HEK293 (cell line): ENCODE measurements around the gene BLOC1S1.
A peak's percentile ranks its signal among the peaks of the same experiment; 100 is the strongest.
"Not testable (repeated sequence)": the region's sequence is repeated elsewhere in the genome, so short reads cannot be mapped to it uniquely, and the experiment has no call there.

Experiments used
- CTCF ChIA-PET: fragments of 350-600 bp; formaldehyde crosslinking; extraction: SDS; loops from one replicate; lab custom pipeline; 2021; ENCODE audit warnings: antibody characterized with exemption; lab: Yijun Ruan, JAX
- POLR2A ChIA-PET: fragments of 300-600 bp; formaldehyde crosslinking; extraction: SDS; loops from one replicate; lab custom pipeline; 2020; ENCODE audit warnings: antibody characterized with exemption, inconsistent platforms; lab: Yijun Ruan, JAX
- H3K27ac ChIP-seq: fragments of 200-500 bp; sonication (Bioruptor generic); 2 replicates; pipeline ENCODE4 v1.5.1; 2014; ENCODE audit warnings: low read depth, low read length, control low read depth, inconsistent platforms; ENCODE audit errors: extremely low read depth
- H3K36me3 ChIP-seq, 2 experiments: fragments of 200-500 bp in 1 of 2; sonication (Bioruptor generic) in 1 of 2; 1 replicate in 1 of 2; 2 replicates in 1 of 2; pipeline ENCODE4 v1.5.1; 2014 to 2017; ENCODE audit warnings: inconsistent platforms in 2 of 2, low read length in 2 of 2; ENCODE audit not compliant: control insufficient read depth in 2 of 2, insufficient read depth in 1 of 2
- H3K4me1 ChIP-seq: fragments of 200-500 bp; sonication (Bioruptor generic); 2 replicates; pipeline ENCODE4 v1.5.1; 2014; ENCODE audit warnings: mild to moderate bottlenecking, low read length, inconsistent platforms; ENCODE audit not compliant: control insufficient read depth, insufficient read depth
- H3K4me3 ChIP-seq: 2 replicates; pipeline ENCODE4 v1.5.1; 2011; ENCODE audit warnings: low read depth, mild to moderate bottlenecking, control low read depth, low read length, moderate library complexity
- H3K9me3 ChIP-seq: fragments of 200-500 bp; sonication (Bioruptor generic); 2 replicates; pipeline ENCODE4 v1.5.1; 2014; ENCODE audit warnings: low read depth, low read length, inconsistent platforms; ENCODE audit not compliant: control insufficient read depth, insufficient read depth
- ATF2 ChIP-seq: fragments of 450-650 bp; formaldehyde crosslinking; IDR thresholded peaks from 2 replicates; pipeline ENCODE4 v1.5.1; 2016; ENCODE audit warnings: missing biosample characterization, missing genetic modification characterization, low read depth
- GLIS1 ChIP-seq: fragments of 450-650 bp; formaldehyde crosslinking; IDR thresholded peaks from 2 replicates; pipeline ENCODE4 v1.5.1; 2016; ENCODE audit warnings: missing biosample characterization, missing genetic modification characterization
- INSM2 ChIP-seq: fragments of 450-650 bp; formaldehyde crosslinking; IDR thresholded peaks from 2 replicates; pipeline ENCODE4 v1.5.1; 2016; ENCODE audit warnings: missing biosample characterization, missing genetic modification characterization
- KLF9 ChIP-seq: fragments of 450-650 bp; formaldehyde crosslinking; IDR thresholded peaks from 2 replicates; pipeline ENCODE4 v1.5.1; 2016; ENCODE audit warnings: missing biosample characterization, missing genetic modification characterization, low read depth
- ZBTB7A ChIP-seq: fragments of 450-650 bp; formaldehyde crosslinking; IDR thresholded peaks from 2 replicates; pipeline ENCODE4 v1.5.1; 2016; ENCODE audit warnings: low read depth, missing biosample characterization, missing genetic modification characterization
- ZNF211 ChIP-seq: fragments of 450-650 bp; formaldehyde crosslinking; IDR thresholded peaks from 2 replicates; pipeline ENCODE4 v1.5.1; 2016; ENCODE audit warnings: low read depth, missing biosample characterization, missing genetic modification characterization
- ZNF280D ChIP-seq: fragments of 450-650 bp; formaldehyde crosslinking; IDR thresholded peaks from 2 replicates; pipeline ENCODE4 v1.5.1; 2016; ENCODE audit warnings: missing biosample characterization, missing genetic modification characterization
- ZNF514 ChIP-seq: fragments of 450-650 bp; formaldehyde crosslinking; IDR thresholded peaks from 2 replicates; pipeline ENCODE4 v1.5.1; 2016; ENCODE audit warnings: missing biosample characterization, missing genetic modification characterization
- ZNF623 ChIP-seq: fragments of 450-650 bp; formaldehyde crosslinking; IDR thresholded peaks from 2 replicates; pipeline ENCODE4 v1.5.1; 2016; ENCODE audit warnings: missing biosample characterization, missing genetic modification characterization
- ZNF664 ChIP-seq: fragments of 450-650 bp; formaldehyde crosslinking; IDR thresholded peaks from 2 replicates; pipeline ENCODE4 v1.5.1; 2016; ENCODE audit warnings: missing biosample characterization, missing genetic modification characterization
- ZNF776 ChIP-seq: fragments of 450-650 bp; formaldehyde crosslinking; IDR thresholded peaks from 2 replicates; pipeline ENCODE4 v1.5.0; 2017; ENCODE audit warnings: missing biosample characterization, missing genetic modification characterization, borderline replicate concordance

BLOC1S1 gene

GRCh38 chr12:55758575-55758974 is 42.7 kb downstream of the BLOC1S1 start:
- POLR2A ChIA-PET, H3K27ac ChIP-seq, H3K9me3 ChIP-seq, H3K4me1 ChIP-seq, H3K4me3 ChIP-seq: not testable (repeated sequence)
- H3K36me3 ChIP-seq: peaks cover 43 to 88% of the 10 kb centered on the region in 2 experiments
- CTCF ChIA-PET: interaction anchor here (1.5 kb wide), 1 partner anchor 20 kb away, joined by 3 read pairs; no protein-coding TSS in a partner anchor
- peak; percentile 87 for TF ChIP-seq ZNF776 (tag by site-specific recombination)
- TF ChIP-seq ZNF280D: peak; percentile 59; the same call in 1 of the 2 replicates

- H3K36me3 ChIP-seq: peaks cover 47 to 79% of the 10 kb centered on the region in 2 experiments
- TF ChIP-seq ZNF623 (tag by site-specific recombination) (no peak), ZNF664 (tag by site-specific recombination) (peak; percentile 28; the same call in 1 of the 2 replicates)
- TF ChIP-seq, all 188 proteins: peak for 1
- Histone ChIP-seq H3K27ac (no peak overlapping the region), H3K4me1 (no peaks in the 10 kb centered on the region), H3K9me3 (no peaks in the 10 kb centered on the region), H3K4me3 (no peak overlapping the region)
- POLR2A ChIA-PET: no interaction called here
- CTCF ChIA-PET: no interaction called here
These were observed 44.8 kb downstream of the BLOC1S1 start for GRCh38 chr12:55760663-55761062.

- ChIA-PET POLR2A (no interaction called here), CTCF (interaction anchor here (1.5 kb wide), 1 partner anchor 34 kb away, joined by 7 read pairs; no protein-coding TSS in a partner anchor)
- Histone ChIP-seq H3K36me3 (peaks cover 51 to 73% of the 10 kb centered on the region in 2 experiments), H3K4me1 (no peaks in the 10 kb centered on the region), H3K4me3 (no peak overlapping the region), H3K9me3 (no peaks in the 10 kb centered on the region), H3K27ac (no peak overlapping the region)
- TF ChIP-seq INSM2 (tag by site-specific recombination) (no peak), GLIS1 (no peak), ZNF664 (tag by site-specific recombination) (no peak), KLF9 (tag by site-specific recombination) (no peak), ZBTB7A (tag by site-specific recombination) (no peak), ZNF211 (tag by site-specific recombination) (no peak), ATF2 (tag by site-specific recombination) (no peak), ZNF514 (tag by site-specific recombination) (no peak)
These were observed 46.8 kb downstream of the BLOC1S1 start for GRCh38 chr12:55762646-55763045.
